GM12874 (cell line): ENCODE results near the gene PIGX.

Experiments
- CTCF ChIP-seq: IDR thresholded peaks from 2 replicates; pipeline ENCODE4 v1.5.1; 2011; ENCODE audit warnings: low read depth, mild to moderate bottlenecking, control low read depth, low read length, moderate library complexity; ENCODE audit not compliant: insufficient read depth

Gene PIGX

GRCh38 chr3:196677353-196677752 is 34.8 kb upstream of the PIGX start:
- no peak for TF ChIP-seq CTCF

DNA sequence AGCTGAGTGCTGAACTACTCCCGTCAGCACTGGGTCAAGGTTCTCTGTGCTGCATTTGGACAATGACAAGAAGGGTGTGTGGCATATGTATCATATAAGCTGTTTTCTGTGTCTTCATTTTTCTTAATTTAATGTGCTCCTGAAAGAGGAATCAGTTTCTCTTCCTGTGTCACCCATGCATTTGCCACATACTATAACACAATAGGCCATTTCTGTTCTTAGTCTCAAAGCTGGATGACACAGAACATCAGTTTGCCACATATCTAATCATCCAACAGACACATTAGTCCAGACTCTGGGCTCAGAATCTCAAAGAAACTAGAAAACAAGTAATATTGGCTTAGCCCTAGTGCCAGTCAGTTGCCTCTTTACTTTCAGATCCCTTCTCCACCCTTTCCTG is 34.2 kb upstream of the PIGX start:
- no peak for TF ChIP-seq CTCF

DNA sequence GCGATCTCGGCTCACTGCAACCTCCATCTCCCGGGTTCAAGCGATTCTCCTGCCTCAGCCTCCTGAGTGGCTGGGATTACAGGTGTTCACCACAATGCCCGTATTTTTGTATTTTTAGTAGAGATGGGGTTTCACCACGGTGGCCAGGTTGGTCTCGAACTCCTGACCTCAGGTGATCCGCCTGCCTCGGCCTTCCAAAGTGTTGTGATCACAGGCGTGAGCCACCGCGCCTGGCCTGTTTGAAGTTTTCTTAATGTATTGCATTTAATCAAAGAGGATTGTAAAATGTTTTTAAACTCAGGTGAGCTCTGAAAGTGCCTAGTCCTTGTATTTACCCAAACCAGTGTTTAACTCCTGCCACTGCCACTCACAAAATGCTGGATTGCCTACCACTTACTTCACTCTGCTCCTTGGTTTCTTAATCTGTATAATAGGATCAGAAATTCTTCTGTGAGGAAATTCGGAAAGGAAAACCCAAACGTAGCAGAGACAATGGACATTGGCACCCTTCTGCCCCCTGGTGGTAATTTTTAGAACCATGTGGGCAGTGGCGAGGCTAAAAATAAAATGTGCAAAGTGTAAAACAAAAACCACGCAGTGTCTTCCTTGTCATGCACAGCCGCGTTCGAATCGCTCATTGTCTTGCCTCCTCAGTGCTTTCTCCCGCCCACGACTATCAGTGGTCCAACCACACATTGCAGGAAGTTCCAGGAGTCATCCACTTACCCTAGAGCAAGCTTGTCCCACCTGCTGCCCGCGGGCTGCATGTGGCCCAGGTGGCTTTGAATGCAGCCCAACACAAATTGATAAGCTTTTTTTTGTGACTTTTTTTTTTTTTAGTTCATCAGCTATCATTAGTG is 27.4 kb upstream of the PIGX start:
- peak; percentile 68 for TF ChIP-seq CTCF

DNA sequence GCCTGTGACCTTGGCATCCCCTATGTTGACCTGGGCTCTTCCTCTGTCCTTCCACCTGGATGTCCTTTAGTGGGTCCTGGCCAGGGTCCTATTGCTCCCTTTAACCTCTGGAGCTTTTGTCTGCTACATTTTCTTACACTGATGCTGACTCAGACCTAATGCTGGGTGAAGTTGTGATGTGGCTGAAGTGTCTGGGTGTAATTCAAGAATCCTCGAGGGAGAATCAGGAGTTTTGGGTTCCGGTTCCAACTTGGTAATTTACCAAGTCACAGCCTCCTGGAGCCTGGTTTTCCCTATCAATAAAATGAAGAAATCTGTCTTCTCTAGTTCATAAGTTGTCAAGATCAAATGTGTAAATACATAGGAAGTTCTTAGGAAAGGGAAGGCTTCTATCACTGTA is 25.7 kb upstream of the PIGX start:
- TF ChIP-seq CTCF: no peak

DNA sequence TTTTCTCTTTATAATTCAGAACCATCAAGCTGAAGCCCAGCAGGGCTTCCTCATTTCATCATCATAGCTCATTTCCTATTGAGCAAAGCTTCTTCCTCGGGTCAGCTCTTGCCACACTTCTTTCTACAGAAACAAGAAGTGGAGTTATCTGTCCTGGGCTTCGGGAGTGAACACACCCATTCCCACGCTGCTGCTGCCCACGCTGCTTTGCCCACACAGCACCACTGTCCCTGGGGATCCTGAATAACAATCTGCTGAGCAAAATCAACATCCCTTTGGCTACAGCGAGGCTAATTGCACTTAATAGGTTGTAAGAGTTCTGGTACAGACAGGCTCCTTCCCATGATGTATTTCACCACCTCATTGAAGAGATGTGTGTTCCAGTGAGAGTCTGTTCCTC is 23.8 kb upstream of the PIGX start:
- TF ChIP-seq CTCF: no peak

- no peak for TF ChIP-seq CTCF
Observed at GRCh38 chr3:196689941-196690660, 22.1 kb upstream of the PIGX start.

GRCh38 chr3:196691386-196691785 is 20.8 kb upstream of the PIGX start:
- no peak for TF ChIP-seq CTCF
